Measurements from ENCODE around the gene TBC1D22B.
A peak's percentile ranks its signal among the peaks of the same experiment; 100 is the strongest.
"Not testable (repeated sequence)": the region's sequence is repeated elsewhere in the genome, so short reads cannot be mapped to it uniquely, and the experiment has no call there.

TBC1D22B gene

GRCh38 chr6:37302086-37302686, 44.6 kb downstream of the TBC1D22B start:
- DNase-seq (ENCODE audit: low spot score) = no peak

- DNase-seq (ENCODE audit: low spot score) = no peak
Observed at GRCh38 chr6:37303091-37303660, 45.6 kb downstream of the TBC1D22B start.

- DNase-seq (ENCODE audit: low spot score) = no peak
Observed at GRCh38 chr6:37303891-37304503, 46.4 kb downstream of the TBC1D22B start.

- no peak for DNase-seq (ENCODE audit: low spot score)
Observed at GRCh38 chr6:37304766-37305165, 47.2 kb downstream of the TBC1D22B start.

- DNase-seq (ENCODE audit: low spot score) = no peak
Observed at GRCh38 chr6:37305841-37306425, 48.4 kb downstream of the TBC1D22B start.

- no peak for DNase-seq (ENCODE audit: low spot score)
Observed at GRCh38 chr6:37306624-37307222, 49.2 kb downstream of the TBC1D22B start.

- DNase-seq (ENCODE audit: low spot score) = not testable (repeated sequence)
Observed at GRCh38 chr6:37307484-37307883, 49.9 kb downstream of the TBC1D22B start.

- no peak for DNase-seq (ENCODE audit: low spot score)
Observed at GRCh38 chr6:37308069-37308815, 50.7 kb downstream of the TBC1D22B start.

GRCh38 chr6:37309046-37309445, 51.5 kb downstream of the TBC1D22B start:
- no peak for DNase-seq (ENCODE audit: low spot score)

- DNase-seq (ENCODE audit: low spot score) = no peak
Observed at GRCh38 chr6:37309692-37310091, 52.1 kb downstream of the TBC1D22B start.

- DNase-seq (ENCODE audit: low spot score) = no peak
Observed at GRCh38 chr6:37310966-37311365, 53.4 kb downstream of the TBC1D22B start.

- DNase-seq (ENCODE audit: low spot score) = no peak
Observed at GRCh38 chr6:37311741-37312473, 54.3 kb downstream of the TBC1D22B start.

GRCh38 chr6:37313723-37314486, 56.3 kb downstream of the TBC1D22B start:
- DNase-seq (ENCODE audit: low spot score) = no peak

GRCh38 chr6:37314487-37315156, 57.0 kb downstream of the TBC1D22B start:
- DNase-seq (ENCODE audit: low spot score) = peak; percentile 37

- DNase-seq (ENCODE audit: low spot score) = no peak
Observed at GRCh38 chr6:37315157-37315515, 57.6 kb downstream of the TBC1D22B start.

GRCh38 chr6:37316071-37316470, 58.5 kb downstream of the TBC1D22B start:
- no peak for DNase-seq (ENCODE audit: low spot score)

GRCh38 chr6:37317312-37318038, 59.9 kb downstream of the TBC1D22B start:
- DNase-seq (ENCODE audit: low spot score) = no peak

GRCh38 chr6:37319156-37319555, 61.6 kb downstream of the TBC1D22B start:
- DNase-seq (ENCODE audit: low spot score) = peak; percentile 8

GRCh38 chr6:37319856-37320480, 62.4 kb downstream of the TBC1D22B start:
- no peak for DNase-seq (ENCODE audit: low spot score)

Data from SK-N-DZ (cell line).